Measurements from ENCODE around the gene HOXB8.

The HOXB8 gene

GRCh38 chr17:48571826-48572417 lies 43.2 kb downstream of the HOXB8 start (continued):
- no peak for TF ChIP-seq CREB5 (CRISPR knock-in tag; IDR thresholded peaks at IDR 0.05; ENCODE audit: low read depth)

GRCh38 chr17:48571024-48571818 lies 43.9 kb downstream of the HOXB8 start:
- TF ChIP-seq ZNF8 (CRISPR knock-in tag; IDR thresholded peaks at IDR 0.05): no peak
- no peak for TF ChIP-seq PPARA (CRISPR knock-in tag; IDR thresholded peaks at IDR 0.05; ENCODE audit: borderline replicate concordance)
- no peak for TF ChIP-seq CREB5 (CRISPR knock-in tag; IDR thresholded peaks at IDR 0.05; ENCODE audit: low read depth)
- TF ChIP-seq ZNF70 (CRISPR knock-in tag; IDR thresholded peaks at IDR 0.05): no peak
- no peak for TF ChIP-seq ZNF565 (CRISPR knock-in tag; conservative IDR thresholded peaks at IDR 0.05; ENCODE audit: low read depth)
- no peak for TF ChIP-seq BACH2 (CRISPR knock-in tag; IDR thresholded peaks at IDR 0.05; ENCODE audit: borderline replicate concordance)
- no peak for TF ChIP-seq TCF4 (CRISPR knock-in tag; IDR thresholded peaks at IDR 0.05; ENCODE audit: borderline replicate concordance)
- no peak for TF ChIP-seq ISL1 (CRISPR knock-in tag; IDR thresholded peaks at IDR 0.05)
- TF ChIP-seq TOX (CRISPR knock-in tag; IDR thresholded peaks at IDR 0.05; ENCODE audit: borderline replicate concordance): no peak
- no peak for TF ChIP-seq RARB (CRISPR knock-in tag; IDR thresholded peaks at IDR 0.05)
- no peak for TF ChIP-seq GLIS3 (CRISPR knock-in tag; IDR thresholded peaks at IDR 0.05)
- no peak for TF ChIP-seq POU6F1 (CRISPR knock-in tag; IDR thresholded peaks at IDR 0.05; ENCODE audit: borderline replicate concordance, low read depth)
- no peak for TF ChIP-seq ZC3H10 (CRISPR knock-in tag; IDR thresholded peaks at IDR 0.05)
- TF ChIP-seq SNAI2 (CRISPR knock-in tag; IDR thresholded peaks at IDR 0.05): no peak
- no peak for ATAC-seq

- no peak for TF ChIP-seq BACH2 (CRISPR knock-in tag; IDR thresholded peaks at IDR 0.05; ENCODE audit: borderline replicate concordance)
- TF ChIP-seq ZC3H10 (CRISPR knock-in tag; IDR thresholded peaks at IDR 0.05): no peak
- no peak for TF ChIP-seq OSR1 (CRISPR knock-in tag; IDR thresholded peaks at IDR 0.05)
- TF ChIP-seq ZNF70 (CRISPR knock-in tag; IDR thresholded peaks at IDR 0.05): no peak
- TF ChIP-seq PPARA (CRISPR knock-in tag; IDR thresholded peaks at IDR 0.05; ENCODE audit: borderline replicate concordance): no peak
- no peak for TF ChIP-seq ESRRG (CRISPR knock-in tag; IDR thresholded peaks at IDR 0.05)
- TF ChIP-seq ISL1 (CRISPR knock-in tag; IDR thresholded peaks at IDR 0.05): no peak
- no peak for TF ChIP-seq TOX (CRISPR knock-in tag; IDR thresholded peaks at IDR 0.05; ENCODE audit: borderline replicate concordance)
- no peak for TF ChIP-seq RARB (CRISPR knock-in tag; IDR thresholded peaks at IDR 0.05)
- TF ChIP-seq POU6F1 (CRISPR knock-in tag; IDR thresholded peaks at IDR 0.05; ENCODE audit: borderline replicate concordance, low read depth): no peak
- no peak for TF ChIP-seq PATZ1 (CRISPR knock-in tag; IDR thresholded peaks at IDR 0.05; ENCODE audit: borderline replicate concordance)
- TF ChIP-seq ZFP3 (CRISPR knock-in tag; IDR thresholded peaks at IDR 0.05): no peak
- no peak for TF ChIP-seq GLIS3 (CRISPR knock-in tag; IDR thresholded peaks at IDR 0.05)
- no peak for TF ChIP-seq ZNF8 (CRISPR knock-in tag; IDR thresholded peaks at IDR 0.05)
- TF ChIP-seq CREB5 (CRISPR knock-in tag; IDR thresholded peaks at IDR 0.05; ENCODE audit: low read depth): no peak
- TF ChIP-seq CSDC2 (CRISPR knock-in tag; IDR thresholded peaks at IDR 0.05): no peak
- no peak for TF ChIP-seq CSRNP3 (CRISPR knock-in tag; IDR thresholded peaks at IDR 0.05)
- no peak; the same call in 2 of the 3 replicates for ATAC-seq
Measured at GRCh38 chr17:48570325-48571023, 44.6 kb downstream of the HOXB8 start.

Measured in SK-N-SH treated with all-trans-retinoic acid at 6 μM for 48 hours (cell line).